Choroid plexus epithelial cell (primary cell): Measurements from ENCODE around the gene DPP6.

ENCODE experiments used
- DNase-seq: peaks from one replicate; pipeline ENCODE4 v3.0.0-alpha.2; 2010; ENCODE audit warnings: low read depth
- H3K4me3 ChIP-seq: 2 replicates; pipeline ENCODE4 v1.5.1; 2011; ENCODE audit warnings: low read depth, mild to moderate bottlenecking, control low read depth, low read length, moderate library complexity
- TF ChIP-seq, protein P1 (sequence below): conservative IDR thresholded peaks from 2 replicates; pipeline ENCODE4 v1.5.1; 2011; ENCODE audit warnings: low read depth, mild to moderate bottlenecking, control low read depth, inconsistent platforms, low read length, moderate library complexity

DPP6 gene

GRCh38 chr7:154559454-154559853, 507.3 kb downstream of the DPP6 start:
- DNase-seq: no peak
- no peak overlapping the region for H3K4me3 ChIP-seq

GRCh38 chr7:154564676-154565075, 512.5 kb downstream of the DPP6 start:
- no peak overlapping the region for H3K4me3 ChIP-seq
- TF ChIP-seq, protein P1, sequence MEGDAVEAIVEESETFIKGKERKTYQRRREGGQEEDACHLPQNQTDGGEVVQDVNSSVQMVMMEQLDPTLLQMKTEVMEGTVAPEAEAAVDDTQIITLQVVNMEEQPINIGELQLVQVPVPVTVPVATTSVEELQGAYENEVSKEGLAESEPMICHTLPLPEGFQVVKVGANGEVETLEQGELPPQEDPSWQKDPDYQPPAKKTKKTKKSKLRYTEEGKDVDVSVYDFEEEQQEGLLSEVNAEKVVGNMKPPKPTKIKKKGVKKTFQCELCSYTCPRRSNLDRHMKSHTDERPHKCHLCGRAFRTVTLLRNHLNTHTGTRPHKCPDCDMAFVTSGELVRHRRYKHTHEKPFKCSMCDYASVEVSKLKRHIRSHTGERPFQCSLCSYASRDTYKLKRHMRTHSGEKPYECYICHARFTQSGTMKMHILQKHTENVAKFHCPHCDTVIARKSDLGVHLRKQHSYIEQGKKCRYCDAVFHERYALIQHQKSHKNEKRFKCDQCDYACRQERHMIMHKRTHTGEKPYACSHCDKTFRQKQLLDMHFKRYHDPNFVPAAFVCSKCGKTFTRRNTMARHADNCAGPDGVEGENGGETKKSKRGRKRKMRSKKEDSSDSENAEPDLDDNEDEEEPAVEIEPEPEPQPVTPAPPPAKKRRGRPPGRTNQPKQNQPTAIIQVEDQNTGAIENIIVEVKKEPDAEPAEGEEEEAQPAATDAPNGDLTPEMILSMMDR: no peak
- DNase-seq: no peak

More at GRCh38 chr7:154559454-154559853, 507.3 kb downstream of the DPP6 start:
- TF ChIP-seq, protein P1: no peak

DNA sequence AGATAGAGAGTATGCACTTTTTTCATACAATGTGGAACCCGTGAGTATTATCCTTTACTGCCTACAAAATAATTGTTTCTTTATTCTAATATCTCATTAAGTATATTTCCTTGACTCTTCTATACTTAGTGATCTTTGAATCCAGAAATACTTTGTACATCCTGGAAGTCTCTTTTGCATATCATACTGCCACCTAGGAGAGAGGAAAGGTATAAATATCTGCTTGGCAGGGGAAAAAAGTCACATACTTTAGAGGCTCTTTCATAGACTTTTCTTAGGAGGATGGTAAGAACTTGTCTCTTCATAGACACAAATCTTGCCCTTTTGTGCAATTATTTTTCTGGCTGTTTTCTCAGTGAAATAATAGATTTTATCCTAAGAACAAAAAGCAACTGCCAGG, 514.7 kb downstream of the DPP6 start:
- no peak for DNase-seq
- TF ChIP-seq, protein P1: no peak
- no peak overlapping the region for H3K4me3 ChIP-seq

DNA sequence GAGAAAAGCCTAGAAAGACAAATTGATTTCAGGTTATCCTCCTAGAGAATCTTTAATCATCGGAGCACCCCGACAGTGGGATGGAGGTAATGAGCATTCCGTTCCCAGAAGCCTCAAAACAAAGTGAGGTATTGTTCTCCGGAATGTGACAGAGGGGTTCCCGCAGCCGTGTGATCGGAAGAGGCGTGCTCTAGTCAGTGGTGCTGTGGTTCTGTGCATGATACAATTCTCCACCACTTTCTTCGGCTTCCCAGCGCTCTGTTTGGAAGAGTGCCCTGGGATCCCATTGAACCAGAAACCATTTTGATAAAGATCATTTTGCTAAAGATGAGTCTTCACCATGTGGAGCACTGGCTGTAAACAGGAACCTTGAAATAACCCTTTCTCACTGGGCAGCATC, 516.1 kb downstream of the DPP6 start:
- no peak overlapping the region for H3K4me3 ChIP-seq
- DNase-seq: no peak
- TF ChIP-seq, protein P1: no peak

DNA sequence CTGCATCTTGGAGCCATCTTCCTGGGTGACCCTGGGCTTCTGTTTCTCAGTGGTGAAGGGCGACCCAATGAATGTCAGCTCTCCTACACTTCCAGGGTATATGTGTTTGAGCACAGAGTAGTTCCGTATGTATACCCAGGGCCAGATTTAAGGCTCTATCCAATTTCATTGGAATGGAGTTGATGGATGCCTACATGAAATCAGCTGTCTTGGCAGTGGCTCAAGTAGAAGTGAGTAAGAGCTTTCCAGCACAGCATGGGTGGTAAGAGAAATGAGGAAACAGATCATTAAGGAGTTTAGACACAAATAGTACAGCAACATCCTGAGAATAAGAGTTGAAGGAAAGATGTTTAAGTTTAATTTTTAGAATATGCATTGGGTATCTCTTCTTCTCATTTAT, 517.7 kb downstream of the DPP6 start:
- DNase-seq: no peak
- H3K4me3 ChIP-seq: no peak overlapping the region
- TF ChIP-seq, protein P1: no peak

- no peak overlapping the region for H3K4me3 ChIP-seq
- no peak for DNase-seq
- TF ChIP-seq, protein P1: no peak
Observed at GRCh38 chr7:154571772-154572171, 519.6 kb downstream of the DPP6 start.

GRCh38 chr7:154574235-154574634, 522.0 kb downstream of the DPP6 start:
- DNase-seq: no peak
- no peak overlapping the region for H3K4me3 ChIP-seq
- TF ChIP-seq, protein P1: no peak
